Measurements from ENCODE around the gene DNAH3. TPM values are rescaled to one million over a fixed set of nuclear protein-coding genes. Genes with fewer than 3 reads are reported as not detected.
"Not testable (repeated sequence)": the region's sequence is repeated elsewhere in the genome, so short reads cannot be mapped to it uniquely, and the experiment has no call there.

The DNAH3 gene
- total RNA-seq, 1 experiment from 2014 or later: not detected

- Histone ChIP-seq H3K9me3 (replicated peaks) (0 out of 2 replicates have a peak, but pooled peaks cover 4% of the 10 kb centered on the region), H3K4me1 (no peaks in the 10 kb centered on the region), H3K4me3 (peak overlapping the region; percentile 43), H3K27ac (no peak overlapping the region), H3K36me3 (no peaks in the 10 kb centered on the region), H3K27me3 (no peaks in the 10 kb centered on the region)
- DNase-seq: peak; percentile 35 to 59
Observed at GRCh38 chr16:21116148-21116693, 34.4 kb downstream of the DNAH3 start.

- H3K4me1 ChIP-seq; H3K27ac ChIP-seq; H3K27me3 ChIP-seq; DNase-seq; H3K36me3 ChIP-seq; H3K9me3 ChIP-seq (replicated peaks): not testable (repeated sequence)
- H3K4me3 ChIP-seq: peak overlapping the region; percentile 43
Observed at GRCh38 chr16:21115551-21115950, 35.1 kb downstream of the DNAH3 start.

- H3K27ac ChIP-seq: no peak overlapping the region
- H3K27me3 ChIP-seq: no peaks in the 10 kb centered on the region
- H3K36me3 ChIP-seq: no peaks in the 10 kb centered on the region
- H3K9me3 ChIP-seq (replicated peaks): no peaks in the 10 kb centered on the region
- DNase-seq: peak; percentile 51 to 71
- peaks cover 10% of the 10 kb centered on the region for H3K4me1 ChIP-seq
- no peak overlapping the region for H3K4me3 ChIP-seq
Observed at GRCh38 chr16:21103941-21104860, 46.4 kb downstream of the DNAH3 start.

GRCh38 chr16:21101631-21102420 is 48.8 kb downstream of the DNAH3 start:
- Histone ChIP-seq H3K9me3 (replicated peaks) (no peaks in the 10 kb centered on the region), H3K27me3 (no peaks in the 10 kb centered on the region), H3K27ac (no peak overlapping the region), H3K4me3 (no peak overlapping the region), H3K36me3 (no peaks in the 10 kb centered on the region), H3K4me1 (peaks cover 10% of the 10 kb centered on the region)
- peak in 1 of 2 experiments; percentile 28 for DNase-seq

GRCh38 chr16:21100447-21100846 is 50.2 kb downstream of the DNAH3 start:
- no peak for DNase-seq
- H3K27me3 ChIP-seq: no peaks in the 10 kb centered on the region
- no peak overlapping the region for H3K27ac ChIP-seq
- H3K36me3 ChIP-seq: no peaks in the 10 kb centered on the region
- H3K4me3 ChIP-seq: no peak overlapping the region
- peaks cover 10% of the 10 kb centered on the region for H3K4me1 ChIP-seq
- H3K9me3 ChIP-seq (replicated peaks): no peaks in the 10 kb centered on the region

GRCh38 chr16:21097151-21097550 is 53.5 kb downstream of the DNAH3 start:
- Histone ChIP-seq H3K9me3 (replicated peaks) (no peaks in the 10 kb centered on the region), H3K27me3 (no peaks in the 10 kb centered on the region), H3K4me3 (no peak overlapping the region), H3K36me3 (no peaks in the 10 kb centered on the region), H3K27ac (no peak overlapping the region), H3K4me1 (no peaks in the 10 kb centered on the region)
- peak in 1 of 2 experiments; percentile 24 for DNase-seq

GRCh38 chr16:21094719-21095118 is 55.9 kb downstream of the DNAH3 start:
- H3K9me3 ChIP-seq (replicated peaks); H3K36me3 ChIP-seq; H3K4me3 ChIP-seq; DNase-seq; H3K27ac ChIP-seq; H3K27me3 ChIP-seq; H3K4me1 ChIP-seq: not testable (repeated sequence)

GRCh38 chr16:21092951-21093350 is 57.7 kb downstream of the DNAH3 start:
- no peak overlapping the region for H3K27ac ChIP-seq
- H3K9me3 ChIP-seq (replicated peaks): no peaks in the 10 kb centered on the region
- no peak for DNase-seq
- H3K36me3 ChIP-seq: no peaks in the 10 kb centered on the region
- no peak overlapping the region for H3K4me3 ChIP-seq
- no peaks in the 10 kb centered on the region for H3K27me3 ChIP-seq
- H3K4me1 ChIP-seq: no peaks in the 10 kb centered on the region

- Histone ChIP-seq H3K36me3 (no peaks in the 10 kb centered on the region), H3K4me1 (no peaks in the 10 kb centered on the region), H3K9me3 (replicated peaks) (no peaks in the 10 kb centered on the region), H3K4me3 (no peak overlapping the region), H3K27me3 (no peaks in the 10 kb centered on the region), H3K27ac (no peak overlapping the region)
- DNase-seq: no peak
Observed at GRCh38 chr16:21088646-21089538, 61.8 kb downstream of the DNAH3 start.

GRCh38 chr16:21088143-21088542 is 62.5 kb downstream of the DNAH3 start:
- H3K4me1 ChIP-seq: no peaks in the 10 kb centered on the region
- no peaks in the 10 kb centered on the region for H3K9me3 ChIP-seq (replicated peaks)
- no peak overlapping the region for H3K27ac ChIP-seq
- no peaks in the 10 kb centered on the region for H3K36me3 ChIP-seq
- H3K4me3 ChIP-seq: no peak overlapping the region
- no peak for DNase-seq
- no peaks in the 10 kb centered on the region for H3K27me3 ChIP-seq

GRCh38 chr16:21084631-21085225 is 65.9 kb downstream of the DNAH3 start:
- no peaks in the 10 kb centered on the region for H3K4me1 ChIP-seq
- no peaks in the 10 kb centered on the region for H3K9me3 ChIP-seq (replicated peaks)
- no peaks in the 10 kb centered on the region for H3K27me3 ChIP-seq
- H3K4me3 ChIP-seq: no peak overlapping the region
- no peak overlapping the region for H3K27ac ChIP-seq
- H3K36me3 ChIP-seq: no peaks in the 10 kb centered on the region
- no peak for DNase-seq

- H3K27me3 ChIP-seq: no peaks in the 10 kb centered on the region
- no peaks in the 10 kb centered on the region for H3K9me3 ChIP-seq (replicated peaks)
- H3K27ac ChIP-seq: no peak overlapping the region
- DNase-seq: peak; percentile 46 to 70
- H3K36me3 ChIP-seq: no peaks in the 10 kb centered on the region
- no peaks in the 10 kb centered on the region for H3K4me1 ChIP-seq
- H3K4me3 ChIP-seq: no peak overlapping the region
Observed at GRCh38 chr16:21083729-21084268, 66.8 kb downstream of the DNAH3 start.

GRCh38 chr16:21081329-21081728 is 69.3 kb downstream of the DNAH3 start:
- Histone ChIP-seq H3K4me3 (no peak overlapping the region), H3K36me3 (no peaks in the 10 kb centered on the region), H3K9me3 (replicated peaks) (no peaks in the 10 kb centered on the region), H3K27ac (no peak overlapping the region), H3K4me1 (no peaks in the 10 kb centered on the region), H3K27me3 (no peaks in the 10 kb centered on the region)
- DNase-seq: no peak

- H3K36me3 ChIP-seq: no peaks in the 10 kb centered on the region
- no peak for DNase-seq
- no peaks in the 10 kb centered on the region for H3K27me3 ChIP-seq
- H3K4me3 ChIP-seq: no peak overlapping the region
- H3K9me3 ChIP-seq (replicated peaks): no peaks in the 10 kb centered on the region
- no peaks in the 10 kb centered on the region for H3K4me1 ChIP-seq
- no peak overlapping the region for H3K27ac ChIP-seq
Observed at GRCh38 chr16:21078563-21078962, 72.1 kb downstream of the DNAH3 start.
